Measurements from ENCODE around the gene PPP1CA. TPM values are rescaled to one million over a fixed set of nuclear protein-coding genes. Genes with fewer than 3 reads are reported as not detected.

Gene PPP1CA
- total RNA-seq, 1 donor from 2014 or later: 103 TPM

GRCh38 chr11:67410369-67410831 is 8.7 kb upstream of the PPP1CA start:
- no peak for DNase-seq (ENCODE audit: low spot score in 2 of 2, unreplicated experiment in 2 of 2)
- H3K9me3 Mint-ChIP-seq: no peaks in the 10 kb centered on the region
- peaks cover 48% of the 10 kb centered on the region for H3K27me3 Mint-ChIP-seq (ENCODE audit: low read depth)
- H3K4me1 Mint-ChIP-seq: peaks cover 9% of the 10 kb centered on the region
- no peaks in the 10 kb centered on the region for H3K36me3 Mint-ChIP-seq
- no peak overlapping the region for H3K27ac Mint-ChIP-seq
- H3K4me3 Mint-ChIP-seq: no peak overlapping the region
- no peak for TF ChIP-seq CTCF (IDR thresholded peaks at IDR 0.05; ENCODE audit: unreplicated experiment)

GRCh38 chr11:67409781-67410368 is 8.2 kb upstream of the PPP1CA start:
- Mint-ChIP-seq H3K4me3 (no peak overlapping the region), H3K4me1 (peaks cover 7% of the 10 kb centered on the region), H3K27ac (no peak overlapping the region), H3K27me3 (ENCODE audit: low read depth) (peaks cover 45% of the 10 kb centered on the region), H3K36me3 (no peaks in the 10 kb centered on the region), H3K9me3 (no peaks in the 10 kb centered on the region)
- DNase-seq (ENCODE audit: low spot score in 2 of 2, unreplicated experiment in 2 of 2): no peak
- TF ChIP-seq CTCF (IDR thresholded peaks at IDR 0.05; ENCODE audit: unreplicated experiment): no peak

GRCh38 chr11:67409261-67409666 is 7.6 kb upstream of the PPP1CA start:
- peaks cover 10% of the 10 kb centered on the region for H3K4me1 Mint-ChIP-seq
- peaks cover 43% of the 10 kb centered on the region for H3K27me3 Mint-ChIP-seq (ENCODE audit: low read depth)
- H3K36me3 Mint-ChIP-seq: no peaks in the 10 kb centered on the region
- H3K27ac Mint-ChIP-seq: no peak overlapping the region
- no peak overlapping the region for H3K4me3 Mint-ChIP-seq
- DNase-seq (ENCODE audit: low spot score in 2 of 2, unreplicated experiment in 2 of 2): no peak
- H3K9me3 Mint-ChIP-seq: no peaks in the 10 kb centered on the region
- no peak for TF ChIP-seq CTCF (IDR thresholded peaks at IDR 0.05; ENCODE audit: unreplicated experiment)

GRCh38 chr11:67408437-67409200 is 7.0 kb upstream of the PPP1CA start:
- H3K9me3 Mint-ChIP-seq: no peaks in the 10 kb centered on the region
- peaks cover 10% of the 10 kb centered on the region for H3K4me1 Mint-ChIP-seq
- TF ChIP-seq CTCF (IDR thresholded peaks at IDR 0.05; ENCODE audit: unreplicated experiment): no peak
- no peak overlapping the region for H3K4me3 Mint-ChIP-seq
- no peaks in the 10 kb centered on the region for H3K36me3 Mint-ChIP-seq
- peaks cover 40% of the 10 kb centered on the region for H3K27me3 Mint-ChIP-seq (ENCODE audit: low read depth)
- no peak overlapping the region for H3K27ac Mint-ChIP-seq
- DNase-seq (ENCODE audit: low spot score in 2 of 2, unreplicated experiment in 2 of 2): no peak

- DNase-seq (ENCODE audit: low spot score in 2 of 2, unreplicated experiment in 2 of 2): no peak
- Mint-ChIP-seq H3K36me3 (no peaks in the 10 kb centered on the region), H3K4me1 (peaks cover 6% of the 10 kb centered on the region), H3K9me3 (no peaks in the 10 kb centered on the region), H3K27me3 (ENCODE audit: low read depth) (peaks cover 33% of the 10 kb centered on the region), H3K27ac (no peak overlapping the region), H3K4me3 (no peak overlapping the region)
- no peak for TF ChIP-seq CTCF (IDR thresholded peaks at IDR 0.05; ENCODE audit: unreplicated experiment)
Observed at GRCh38 chr11:67407688-67408163, 6.1 kb upstream of the PPP1CA start.

Data from mesothelial cell of epicardium (in vitro differentiated cells).